Neutrophil (primary cell): ENCODE results near the gene CRYAB.
"Not testable (repeated sequence)": the region's sequence is repeated elsewhere in the genome, so short reads cannot be mapped to it uniquely, and the experiment has no call there.

ENCODE experiments used
- H3K27ac ChIP-seq: fragments of 200-600 bp; sonication (generic); 2 replicates; pipeline ENCODE4 v1.5.1; 2016; ENCODE audit warnings: mild to moderate bottlenecking, moderate library complexity
- H3K27me3 ChIP-seq: fragments of 200-600 bp; sonication (generic); 2 replicates; pipeline ENCODE4 v1.6.0; 2016; ENCODE audit warnings: mild to moderate bottlenecking
- H3K36me3 ChIP-seq: fragments of 200-600 bp; sonication (generic); 2 replicates; pipeline ENCODE4 v1.5.1; 2017
- H3K4me1 ChIP-seq, 2 experiments: fragments of 200-600 bp in 1 of 2; sonication (generic) in 1 of 2; 1 replicate in 1 of 2; 2 replicates in 1 of 2; pipeline versions ENCODE4 v1.5.1 to v1.6.1; 2013 to 2016; ENCODE audit warnings: low read depth in 1 of 2, low read length in 1 of 2, mild to moderate bottlenecking in 1 of 2, moderate library complexity in 1 of 2; ENCODE audit not compliant: control insufficient read depth in 1 of 2, insufficient read depth in 1 of 2
- H3K4me3 ChIP-seq, 2 experiments: fragments of 200-600 bp in 1 of 2; sonication (generic) in 1 of 2; 1 replicate in 1 of 2; 2 replicates in 1 of 2; pipeline ENCODE4 v1.5.1; 2013 to 2016; ENCODE audit warnings: low read depth in 1 of 2, low read length in 1 of 2, mild to moderate bottlenecking in 1 of 2, moderate library complexity in 1 of 2
- H3K9me3 ChIP-seq: fragments of 200-600 bp; sonication (generic); 2 replicates; pipeline ENCODE4 v1.5.1; 2016
- TF ChIP-seq, protein P1 (sequence below): fragments of 200-600 bp; sonication (generic); IDR thresholded peaks from 2 replicates; pipeline ENCODE4 v1.5.1; 2016; ENCODE audit warnings: antibody characterized with exemption

CRYAB gene

DNA sequence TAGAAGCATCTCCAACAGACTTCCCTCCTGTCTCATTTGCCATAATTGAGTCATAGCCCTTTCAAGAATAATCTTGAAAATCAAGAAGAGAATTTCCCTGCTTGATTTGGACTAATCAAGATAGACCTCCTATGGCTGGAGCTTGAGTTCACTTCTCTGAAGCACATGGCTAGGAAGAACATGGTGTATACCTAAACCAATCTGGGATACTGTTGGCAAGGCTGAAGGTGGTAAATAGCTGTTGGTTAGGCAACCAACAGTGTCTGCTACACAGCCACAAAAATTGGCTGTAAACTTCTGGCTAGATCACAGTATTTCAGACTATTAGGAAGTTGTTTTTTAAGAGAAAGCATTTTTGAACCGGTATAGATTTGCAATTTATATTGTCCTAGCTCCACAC lies 4.9 kb downstream of the CRYAB start:
- no peaks in the 10 kb centered on the region for H3K4me1 ChIP-seq
- H3K27me3 ChIP-seq, result peaks cover 24% of the 10 kb centered on the region
- H3K4me3 ChIP-seq, result no peak overlapping the region
- TF ChIP-seq, protein P1, sequence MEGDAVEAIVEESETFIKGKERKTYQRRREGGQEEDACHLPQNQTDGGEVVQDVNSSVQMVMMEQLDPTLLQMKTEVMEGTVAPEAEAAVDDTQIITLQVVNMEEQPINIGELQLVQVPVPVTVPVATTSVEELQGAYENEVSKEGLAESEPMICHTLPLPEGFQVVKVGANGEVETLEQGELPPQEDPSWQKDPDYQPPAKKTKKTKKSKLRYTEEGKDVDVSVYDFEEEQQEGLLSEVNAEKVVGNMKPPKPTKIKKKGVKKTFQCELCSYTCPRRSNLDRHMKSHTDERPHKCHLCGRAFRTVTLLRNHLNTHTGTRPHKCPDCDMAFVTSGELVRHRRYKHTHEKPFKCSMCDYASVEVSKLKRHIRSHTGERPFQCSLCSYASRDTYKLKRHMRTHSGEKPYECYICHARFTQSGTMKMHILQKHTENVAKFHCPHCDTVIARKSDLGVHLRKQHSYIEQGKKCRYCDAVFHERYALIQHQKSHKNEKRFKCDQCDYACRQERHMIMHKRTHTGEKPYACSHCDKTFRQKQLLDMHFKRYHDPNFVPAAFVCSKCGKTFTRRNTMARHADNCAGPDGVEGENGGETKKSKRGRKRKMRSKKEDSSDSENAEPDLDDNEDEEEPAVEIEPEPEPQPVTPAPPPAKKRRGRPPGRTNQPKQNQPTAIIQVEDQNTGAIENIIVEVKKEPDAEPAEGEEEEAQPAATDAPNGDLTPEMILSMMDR, result no peak
- H3K36me3 ChIP-seq, result no peaks in the 10 kb centered on the region
- H3K9me3 ChIP-seq, result peaks cover 4% of the 10 kb centered on the region
- H3K27ac ChIP-seq, result no peak overlapping the region

DNA sequence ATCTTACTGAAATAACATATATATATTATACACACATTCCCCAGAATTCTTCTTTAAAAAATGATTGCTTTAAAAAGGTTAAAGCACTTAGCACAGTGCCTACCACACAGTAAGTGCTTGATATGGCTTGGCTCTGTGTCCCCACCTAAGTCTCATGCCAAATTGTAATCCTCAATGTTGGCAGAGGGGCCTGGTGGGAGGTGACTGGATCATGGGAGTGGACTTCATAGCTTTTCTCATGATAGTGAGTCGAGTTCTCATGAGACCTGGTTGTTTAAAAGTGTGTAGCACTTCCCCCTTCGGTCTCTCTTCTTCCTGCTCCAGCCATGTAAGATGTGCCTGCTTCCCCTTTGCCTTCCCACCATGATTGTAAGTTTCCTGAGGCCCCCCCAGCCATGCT lies 6.2 kb downstream of the CRYAB start:
- H3K36me3 ChIP-seq, result no peaks in the 10 kb centered on the region
- TF ChIP-seq, protein P1, result no peak
- H3K27me3 ChIP-seq, result peaks cover 11% of the 10 kb centered on the region
- no peaks in the 10 kb centered on the region for H3K4me1 ChIP-seq
- H3K27ac ChIP-seq, result no peak overlapping the region
- H3K4me3 ChIP-seq, result no peak overlapping the region
- peaks cover 4% of the 10 kb centered on the region for H3K9me3 ChIP-seq

DNA sequence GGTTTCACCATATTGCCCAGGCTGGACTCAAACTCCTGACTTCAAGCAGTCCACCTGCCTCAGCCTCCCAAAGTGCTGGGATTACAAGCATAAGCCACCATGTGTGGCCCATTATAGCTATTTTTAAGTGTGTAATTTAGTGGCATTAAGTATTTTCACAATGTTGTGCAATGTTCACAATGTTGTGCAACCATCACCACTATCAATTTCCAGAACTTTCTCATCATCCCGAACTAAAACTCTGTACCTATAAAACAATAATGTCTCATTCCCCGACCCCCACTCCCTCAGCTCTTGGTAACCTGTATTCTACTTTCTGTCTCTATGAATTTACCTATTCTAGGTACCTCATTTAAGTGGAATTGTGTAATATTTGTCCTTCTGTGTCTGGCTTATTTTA lies 24.7 kb downstream of the CRYAB start:
- no peaks in the 10 kb centered on the region for H3K27me3 ChIP-seq

DNA sequence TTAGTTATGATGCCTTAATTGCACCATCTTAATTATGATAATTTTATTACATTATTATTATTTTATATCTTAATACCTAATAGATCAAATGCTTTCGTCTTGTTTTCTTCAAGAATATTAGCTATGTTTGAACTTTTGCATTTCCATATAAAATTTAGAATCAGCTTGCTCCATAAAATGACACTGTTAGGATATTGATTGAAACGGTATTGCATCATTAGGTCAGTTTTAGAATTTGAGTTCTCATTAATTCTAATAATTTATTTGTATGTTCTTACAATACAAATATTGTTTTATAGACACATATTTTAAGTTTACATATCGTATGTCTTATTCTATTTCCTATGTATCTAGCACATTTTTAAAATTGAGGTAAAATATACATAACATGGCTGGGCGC lies 25.5 kb downstream of the CRYAB start:
- no peak overlapping the region for H3K27ac ChIP-seq
- H3K36me3 ChIP-seq, result no peaks in the 10 kb centered on the region
- H3K4me1 ChIP-seq, result no peaks in the 10 kb centered on the region
- no peak overlapping the region for H3K4me3 ChIP-seq
- TF ChIP-seq, protein P1, result no peak
- no peaks in the 10 kb centered on the region for H3K9me3 ChIP-seq
- H3K27me3 ChIP-seq, result no peaks in the 10 kb centered on the region

More for the DNA sequence above, 24.7 kb downstream of the CRYAB start:
- Histone ChIP-seq H3K27ac (no peak overlapping the region), H3K9me3 (no peaks in the 10 kb centered on the region), H3K36me3 (no peaks in the 10 kb centered on the region), H3K4me3 (no peak overlapping the region), H3K4me1 (no peaks in the 10 kb centered on the region)
- TF ChIP-seq, protein P1, result no peak

DNA sequence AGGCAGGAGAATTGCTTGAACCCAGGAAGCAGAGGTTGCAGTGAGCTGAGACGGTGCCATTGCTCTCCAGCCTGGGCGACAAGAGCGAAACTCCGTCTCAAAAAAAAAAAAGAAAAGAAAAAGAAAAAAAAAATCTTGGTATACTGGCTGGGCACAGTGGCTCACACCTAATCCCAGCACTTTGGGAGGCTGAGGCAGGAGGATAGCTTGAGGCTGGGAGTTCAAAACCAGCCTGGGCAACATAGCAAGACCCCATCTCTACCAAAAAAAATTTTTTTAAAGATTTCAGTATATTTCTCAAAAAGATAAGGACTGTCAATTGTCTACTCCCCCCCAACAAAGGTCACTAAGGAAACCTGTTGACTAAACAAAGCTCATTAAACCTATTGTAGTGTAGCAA lies 26.5 kb downstream of the CRYAB start:
- not testable (repeated sequence) for H3K27ac ChIP-seq, H3K27me3 ChIP-seq, H3K4me1 ChIP-seq, H3K36me3 ChIP-seq, H3K9me3 ChIP-seq, H3K4me3 ChIP-seq

DNA sequence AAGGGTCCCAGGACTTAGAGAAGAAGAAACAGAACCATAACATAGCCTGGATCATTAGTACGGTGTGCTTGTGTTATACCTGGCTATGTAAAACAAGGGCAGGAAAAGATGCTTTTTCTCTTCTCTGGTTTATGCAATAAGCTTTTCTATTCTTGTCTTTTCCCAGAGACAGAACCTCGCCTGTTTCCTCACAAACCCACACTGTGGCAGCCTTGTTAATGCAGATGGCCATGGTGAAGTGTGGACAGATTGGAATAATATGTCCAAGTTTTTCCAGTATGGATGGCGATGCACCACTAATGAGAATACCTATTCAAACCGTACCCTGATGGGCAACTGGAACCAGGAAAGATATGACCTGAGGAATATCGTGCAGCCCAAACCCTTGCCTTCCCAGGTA lies 29.4 kb downstream of the CRYAB start:
- Histone ChIP-seq H3K27me3 (no peaks in the 10 kb centered on the region), H3K4me1 (peaks cover 14 to 18% of the 10 kb centered on the region in 2 experiments), H3K36me3 (no peaks in the 10 kb centered on the region), H3K4me3 (no peak overlapping the region), H3K9me3 (no peaks in the 10 kb centered on the region), H3K27ac (no peak overlapping the region)
- TF ChIP-seq, protein P1, result no peak
